H1 (cell line): ENCODE data around the gene UBE2E2. TPM values are rescaled to one million over a fixed set of nuclear protein-coding genes. Genes with fewer than 3 reads are reported as not detected.

Experiments
- BACH1 ChIP-seq: IDR thresholded peaks from 2 replicates; pipeline ENCODE4 v1.6.1; 2012; ENCODE audit warnings: low read length, improper control_type of control experiment
- HDAC6 ChIP-seq: IDR thresholded peaks from one replicate; pipeline ENCODE4 v1.7.1; 2012; ENCODE audit warnings: low read depth, mild to moderate bottlenecking, inconsistent platforms, low read length, moderate library complexity
- KDM1A ChIP-seq: fragments of 200-600, 300-600 bp; sonication (generic); IDR thresholded peaks from 2 replicates; pipeline ENCODE4 v1.7.1; 2016; ENCODE audit warnings: mild to moderate bottlenecking, low read length, borderline replicate concordance
- NANOG ChIP-seq: IDR thresholded peaks from 2 replicates; pipeline ENCODE4 v1.6.1; 2011; ENCODE audit warnings: low read length, low read depth, mild to moderate bottlenecking, inconsistent platforms; ENCODE audit not compliant: insufficient read depth, poor library complexity, severe bottlenecking
- POLR2A ChIP-seq, 2 experiments: IDR thresholded peaks; 1 replicate in 1 of 2; 2 replicates in 1 of 2; pipeline ENCODE4 v1.6.1; 2011; ENCODE audit warnings: low read depth in 2 of 2, low read length in 2 of 2, mild to moderate bottlenecking in 2 of 2; ENCODE audit errors: control extremely low read depth in 1 of 2
- SAP30 ChIP-seq: fragments of 300-600 bp; sonication (generic); IDR thresholded peaks from 2 replicates; pipeline ENCODE4 v1.7.1; 2012; ENCODE audit warnings: low read length, moderate library complexity, mild to moderate bottlenecking, inconsistent platforms; ENCODE audit not compliant: insufficient read depth, insufficient replicate concordance
- YY1 ChIP-seq: IDR thresholded peaks from 2 replicates; pipeline ENCODE4 v1.6.1; 2011; ENCODE audit warnings: low read depth, mild to moderate bottlenecking, low read length
- polyA plus RNA-seq, 7 experiments: library from polyadenylated mRNA; depleted of rRNA in 3 of 7; stranded (reverse) in 5 of 7; unstranded in 2 of 7; fragments of >200 nt in 5 of 7; fragments of 200-250 nt in 2 of 7; gene quantifications; 1 replicate in 5 of 7; 2 replicates in 1 of 7; 4 replicates in 1 of 7; pipeline versions ENCODE4 v1.2.1 to v1.2.3, GENCODE V29; 2011 to 2013; ENCODE audit warnings: missing spikeins in 2 of 7, mixed read lengths in 2 of 7
- total RNA-seq: library from RNA; stranded (reverse); fragmentation: NEBNext Ultra II Directional; extraction: Animal tissue kit (Norgen Biotek cat#: 25700); gene quantifications from 2 replicates; pipeline ENCODE4 v1.2.1, GENCODE V29; 2021
- TF ChIP-seq, protein P1 (sequence below): fragments of 300-600 bp; sonication (generic); IDR thresholded peaks from 2 replicates; pipeline ENCODE4 v1.7.1; 2012; ENCODE audit warnings: low read length, moderate library complexity, mild to moderate bottlenecking, inconsistent platforms; ENCODE audit not compliant: insufficient replicate concordance
- TF ChIP-seq, protein P2 (sequence below): IDR thresholded peaks from 2 replicates; pipeline ENCODE4 v1.6.1; 2011; ENCODE audit warnings: low read length, improper control_type of control experiment

The UBE2E2 gene
- total and polyA plus RNA-seq, 2 of the 8 experiments (the other 6 are each of a cell fraction or from before 2014, with no cell fraction given) = 57.6 to 70.6 TPM

DNA sequence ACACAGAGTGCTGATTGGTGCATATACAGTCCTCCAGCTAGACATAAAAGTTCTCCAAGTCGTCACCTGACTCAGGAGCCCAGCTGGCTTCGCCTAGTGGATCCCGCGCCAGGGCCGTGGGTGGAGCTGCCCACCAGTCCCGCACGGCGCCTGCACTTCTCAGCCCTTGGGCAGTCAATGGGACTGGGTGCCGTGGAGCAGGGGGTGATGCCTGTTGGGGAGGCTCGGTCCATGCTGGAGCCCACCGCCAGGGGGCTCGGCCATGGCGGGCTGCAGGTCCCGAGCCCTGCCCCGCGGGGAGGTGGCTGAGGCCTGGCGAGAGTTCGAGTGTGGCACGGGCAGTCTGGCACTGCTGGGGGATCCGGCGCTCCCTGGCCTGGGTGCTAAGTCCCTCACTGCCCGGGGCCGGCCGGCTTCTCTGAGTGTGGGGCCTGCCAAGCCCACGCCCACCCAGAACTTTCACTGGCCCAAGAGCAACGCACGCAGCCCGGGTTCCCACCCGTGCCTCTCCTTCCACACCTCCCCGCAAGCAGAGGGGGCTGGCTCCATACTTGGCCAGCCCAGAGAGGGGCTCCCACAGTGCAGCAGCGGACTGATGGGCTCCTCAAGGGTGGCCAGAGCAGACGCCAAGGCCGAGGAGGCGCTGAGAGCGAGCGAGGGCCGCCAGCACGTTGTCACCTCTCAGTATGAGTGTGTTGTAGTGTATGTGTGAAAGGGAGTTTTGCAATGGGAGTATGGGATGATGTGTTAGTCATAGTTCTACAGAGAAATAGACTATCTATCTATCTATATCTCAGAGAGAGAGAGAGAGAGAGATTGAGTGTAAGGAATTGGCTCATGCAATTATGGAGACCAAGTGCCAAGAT, 69.0 kb downstream of the UBE2E2 start (continued):
- TF ChIP-seq, protein P1, sequence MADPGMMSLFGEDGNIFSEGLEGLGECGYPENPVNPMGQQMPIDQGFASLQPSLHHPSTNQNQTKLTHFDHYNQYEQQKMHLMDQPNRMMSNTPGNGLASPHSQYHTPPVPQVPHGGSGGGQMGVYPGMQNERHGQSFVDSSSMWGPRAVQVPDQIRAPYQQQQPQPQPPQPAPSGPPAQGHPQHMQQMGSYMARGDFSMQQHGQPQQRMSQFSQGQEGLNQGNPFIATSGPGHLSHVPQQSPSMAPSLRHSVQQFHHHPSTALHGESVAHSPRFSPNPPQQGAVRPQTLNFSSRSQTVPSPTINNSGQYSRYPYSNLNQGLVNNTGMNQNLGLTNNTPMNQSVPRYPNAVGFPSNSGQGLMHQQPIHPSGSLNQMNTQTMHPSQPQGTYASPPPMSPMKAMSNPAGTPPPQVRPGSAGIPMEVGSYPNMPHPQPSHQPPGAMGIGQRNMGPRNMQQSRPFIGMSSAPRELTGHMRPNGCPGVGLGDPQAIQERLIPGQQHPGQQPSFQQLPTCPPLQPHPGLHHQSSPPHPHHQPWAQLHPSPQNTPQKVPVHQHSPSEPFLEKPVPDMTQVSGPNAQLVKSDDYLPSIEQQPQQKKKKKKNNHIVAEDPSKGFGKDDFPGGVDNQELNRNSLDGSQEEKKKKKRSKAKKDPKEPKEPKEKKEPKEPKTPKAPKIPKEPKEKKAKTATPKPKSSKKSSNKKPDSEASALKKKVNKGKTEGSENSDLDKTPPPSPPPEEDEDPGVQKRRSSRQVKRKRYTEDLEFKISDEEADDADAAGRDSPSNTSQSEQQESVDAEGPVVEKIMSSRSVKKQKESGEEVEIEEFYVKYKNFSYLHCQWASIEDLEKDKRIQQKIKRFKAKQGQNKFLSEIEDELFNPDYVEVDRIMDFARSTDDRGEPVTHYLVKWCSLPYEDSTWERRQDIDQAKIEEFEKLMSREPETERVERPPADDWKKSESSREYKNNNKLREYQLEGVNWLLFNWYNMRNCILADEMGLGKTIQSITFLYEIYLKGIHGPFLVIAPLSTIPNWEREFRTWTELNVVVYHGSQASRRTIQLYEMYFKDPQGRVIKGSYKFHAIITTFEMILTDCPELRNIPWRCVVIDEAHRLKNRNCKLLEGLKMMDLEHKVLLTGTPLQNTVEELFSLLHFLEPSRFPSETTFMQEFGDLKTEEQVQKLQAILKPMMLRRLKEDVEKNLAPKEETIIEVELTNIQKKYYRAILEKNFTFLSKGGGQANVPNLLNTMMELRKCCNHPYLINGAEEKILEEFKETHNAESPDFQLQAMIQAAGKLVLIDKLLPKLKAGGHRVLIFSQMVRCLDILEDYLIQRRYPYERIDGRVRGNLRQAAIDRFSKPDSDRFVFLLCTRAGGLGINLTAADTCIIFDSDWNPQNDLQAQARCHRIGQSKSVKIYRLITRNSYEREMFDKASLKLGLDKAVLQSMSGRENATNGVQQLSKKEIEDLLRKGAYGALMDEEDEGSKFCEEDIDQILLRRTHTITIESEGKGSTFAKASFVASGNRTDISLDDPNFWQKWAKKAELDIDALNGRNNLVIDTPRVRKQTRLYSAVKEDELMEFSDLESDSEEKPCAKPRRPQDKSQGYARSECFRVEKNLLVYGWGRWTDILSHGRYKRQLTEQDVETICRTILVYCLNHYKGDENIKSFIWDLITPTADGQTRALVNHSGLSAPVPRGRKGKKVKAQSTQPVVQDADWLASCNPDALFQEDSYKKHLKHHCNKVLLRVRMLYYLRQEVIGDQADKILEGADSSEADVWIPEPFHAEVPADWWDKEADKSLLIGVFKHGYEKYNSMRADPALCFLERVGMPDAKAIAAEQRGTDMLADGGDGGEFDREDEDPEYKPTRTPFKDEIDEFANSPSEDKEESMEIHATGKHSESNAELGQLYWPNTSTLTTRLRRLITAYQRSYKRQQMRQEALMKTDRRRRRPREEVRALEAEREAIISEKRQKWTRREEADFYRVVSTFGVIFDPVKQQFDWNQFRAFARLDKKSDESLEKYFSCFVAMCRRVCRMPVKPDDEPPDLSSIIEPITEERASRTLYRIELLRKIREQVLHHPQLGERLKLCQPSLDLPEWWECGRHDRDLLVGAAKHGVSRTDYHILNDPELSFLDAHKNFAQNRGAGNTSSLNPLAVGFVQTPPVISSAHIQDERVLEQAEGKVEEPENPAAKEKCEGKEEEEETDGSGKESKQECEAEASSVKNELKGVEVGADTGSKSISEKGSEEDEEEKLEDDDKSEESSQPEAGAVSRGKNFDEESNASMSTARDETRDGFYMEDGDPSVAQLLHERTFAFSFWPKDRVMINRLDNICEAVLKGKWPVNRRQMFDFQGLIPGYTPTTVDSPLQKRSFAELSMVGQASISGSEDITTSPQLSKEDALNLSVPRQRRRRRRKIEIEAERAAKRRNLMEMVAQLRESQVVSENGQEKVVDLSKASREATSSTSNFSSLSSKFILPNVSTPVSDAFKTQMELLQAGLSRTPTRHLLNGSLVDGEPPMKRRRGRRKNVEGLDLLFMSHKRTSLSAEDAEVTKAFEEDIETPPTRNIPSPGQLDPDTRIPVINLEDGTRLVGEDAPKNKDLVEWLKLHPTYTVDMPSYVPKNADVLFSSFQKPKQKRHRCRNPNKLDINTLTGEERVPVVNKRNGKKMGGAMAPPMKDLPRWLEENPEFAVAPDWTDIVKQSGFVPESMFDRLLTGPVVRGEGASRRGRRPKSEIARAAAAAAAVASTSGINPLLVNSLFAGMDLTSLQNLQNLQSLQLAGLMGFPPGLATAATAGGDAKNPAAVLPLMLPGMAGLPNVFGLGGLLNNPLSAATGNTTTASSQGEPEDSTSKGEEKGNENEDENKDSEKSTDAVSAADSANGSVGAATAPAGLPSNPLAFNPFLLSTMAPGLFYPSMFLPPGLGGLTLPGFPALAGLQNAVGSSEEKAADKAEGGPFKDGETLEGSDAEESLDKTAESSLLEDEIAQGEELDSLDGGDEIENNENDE = no peak
- TF ChIP-seq KDM1A = no peak
- TF ChIP-seq BACH1 = no peak
- no peak for TF ChIP-seq SAP30
- no peak for TF ChIP-seq YY1
- TF ChIP-seq, protein P2, sequence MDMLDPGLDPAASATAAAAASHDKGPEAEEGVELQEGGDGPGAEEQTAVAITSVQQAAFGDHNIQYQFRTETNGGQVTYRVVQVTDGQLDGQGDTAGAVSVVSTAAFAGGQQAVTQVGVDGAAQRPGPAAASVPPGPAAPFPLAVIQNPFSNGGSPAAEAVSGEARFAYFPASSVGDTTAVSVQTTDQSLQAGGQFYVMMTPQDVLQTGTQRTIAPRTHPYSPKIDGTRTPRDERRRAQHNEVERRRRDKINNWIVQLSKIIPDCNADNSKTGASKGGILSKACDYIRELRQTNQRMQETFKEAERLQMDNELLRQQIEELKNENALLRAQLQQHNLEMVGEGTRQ = no peak
- no peak for TF ChIP-seq NANOG
- no peak for TF ChIP-seq POLR2A (IDR thresholded peaks at IDR 0.05; ENCODE audit: control extremely low read depth in 1 of 2, low read depth in 2 of 2, low read length in 2 of 2)
- no peak for TF ChIP-seq HDAC6
